NOMO-1 (cell line): ENCODE measurements around the gene FARP2.
A peak's percentile ranks its signal among the peaks of the same experiment; 100 is the strongest.
"Not testable (repeated sequence)": the region's sequence is repeated elsewhere in the genome, so short reads cannot be mapped to it uniquely, and the experiment has no call there.

ENCODE experiments used
- DNase-seq, 2 experiments: peaks; one replicate each; lab custom pipeline; 2025; ENCODE audit not compliant: unreplicated experiment in 2 of 2; lab: John Stamatoyannopoulos, UW

The FARP2 gene

GRCh38 chr2:241500016-241500415, 143.9 kb downstream of the FARP2 start:
- DNase-seq, result no peak

DNA sequence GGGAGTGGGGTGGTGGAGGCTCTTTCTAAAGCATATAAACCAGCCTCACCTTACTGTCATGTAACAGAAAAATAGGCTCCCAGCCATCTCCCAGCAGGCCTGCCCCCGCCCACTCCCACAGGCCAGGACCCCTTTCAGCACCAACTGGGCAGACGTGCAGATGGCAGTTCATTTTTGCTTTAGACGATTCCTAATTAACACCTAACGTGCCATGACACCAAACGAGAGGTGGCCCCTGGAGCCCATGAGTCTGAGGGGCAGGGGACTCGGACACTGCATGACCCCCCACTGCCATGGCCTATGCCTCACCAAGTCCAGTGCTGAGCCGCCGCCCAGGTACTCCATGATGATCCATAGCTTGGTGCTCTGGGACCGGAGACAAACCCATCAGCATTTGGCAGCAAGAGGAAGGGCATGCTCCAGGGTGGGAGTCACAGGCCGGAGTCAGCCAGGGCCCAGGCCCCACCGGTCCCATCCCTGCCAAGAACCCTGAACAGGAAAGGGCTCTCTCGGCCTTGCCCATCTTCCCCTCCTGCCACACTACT, 144.4 kb downstream of the FARP2 start:
- no peak for DNase-seq

DNA sequence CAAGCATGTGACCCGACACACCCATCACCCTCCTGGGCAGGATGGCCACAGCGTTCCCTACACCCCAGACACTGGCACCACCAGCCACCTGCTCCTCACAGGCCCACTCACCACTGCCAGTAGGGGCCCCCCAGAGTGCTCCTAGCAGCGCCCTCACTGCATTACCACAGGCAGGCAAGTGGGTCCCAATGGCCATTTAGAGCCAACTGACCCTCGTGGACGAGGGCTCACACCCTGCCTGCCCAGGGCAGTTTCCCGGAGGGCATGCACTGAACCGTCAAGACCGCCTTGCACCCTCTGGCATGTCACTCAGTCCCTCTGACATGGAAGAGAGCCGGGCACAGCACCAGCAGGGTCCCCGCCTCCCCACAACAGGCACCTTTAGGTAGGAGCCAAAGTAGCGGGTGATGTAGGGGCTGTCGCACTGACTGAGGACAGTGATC, 145.0 kb downstream of the FARP2 start:
- DNase-seq, result no peak

GRCh38 chr2:241501551-241501950, 145.5 kb downstream of the FARP2 start:
- no peak for DNase-seq

DNA sequence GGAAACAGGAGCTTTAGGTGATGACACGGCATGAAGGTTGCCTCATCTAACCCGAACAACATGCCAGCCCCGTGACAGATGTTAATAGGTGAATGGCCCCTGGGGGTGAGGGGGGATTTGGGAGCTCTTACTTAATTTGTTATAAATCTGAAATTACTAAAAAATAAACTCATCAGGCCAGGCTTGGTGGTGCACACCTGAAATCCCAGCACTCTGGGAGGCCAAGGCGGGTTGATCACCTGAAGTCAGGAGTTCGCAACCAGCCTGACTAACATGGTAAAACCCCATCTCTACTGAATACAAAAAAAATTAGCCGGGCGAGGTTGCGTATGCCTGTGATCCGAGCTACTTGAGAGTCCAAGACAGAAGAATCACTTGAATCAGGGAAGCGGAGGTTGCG, 146.2 kb downstream of the FARP2 start:
- no peak for DNase-seq

DNA sequence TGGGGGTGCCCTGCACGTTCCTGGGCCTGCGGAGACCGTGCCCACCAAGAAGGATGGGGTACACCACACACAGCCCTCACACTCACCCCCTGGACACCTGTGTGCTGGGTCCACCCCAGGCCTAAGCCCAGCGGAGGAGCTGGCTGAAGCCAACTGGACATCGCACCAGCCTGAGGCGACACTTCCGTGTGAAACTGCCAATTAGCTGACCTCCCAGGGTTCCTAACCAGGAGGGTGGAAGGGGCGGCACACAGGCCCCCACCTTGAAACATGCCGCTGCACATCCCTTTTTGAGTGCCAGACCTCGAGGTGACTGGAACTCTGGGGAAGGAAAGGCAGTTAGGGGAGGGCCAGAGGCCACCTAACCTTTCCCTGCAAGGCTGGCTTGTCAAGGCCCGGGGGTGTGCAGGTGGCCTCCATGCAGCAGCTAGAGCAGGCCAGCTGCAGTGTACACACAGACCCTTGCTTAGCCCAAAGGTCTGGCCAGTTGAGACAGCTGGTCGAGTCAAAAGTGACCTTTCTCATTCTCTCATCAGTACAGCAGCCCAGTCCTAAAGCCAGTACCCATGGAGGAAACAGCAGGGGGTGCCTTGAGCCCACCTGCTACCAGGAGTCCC, 147.8 kb downstream of the FARP2 start:
- no peak for DNase-seq

DNA sequence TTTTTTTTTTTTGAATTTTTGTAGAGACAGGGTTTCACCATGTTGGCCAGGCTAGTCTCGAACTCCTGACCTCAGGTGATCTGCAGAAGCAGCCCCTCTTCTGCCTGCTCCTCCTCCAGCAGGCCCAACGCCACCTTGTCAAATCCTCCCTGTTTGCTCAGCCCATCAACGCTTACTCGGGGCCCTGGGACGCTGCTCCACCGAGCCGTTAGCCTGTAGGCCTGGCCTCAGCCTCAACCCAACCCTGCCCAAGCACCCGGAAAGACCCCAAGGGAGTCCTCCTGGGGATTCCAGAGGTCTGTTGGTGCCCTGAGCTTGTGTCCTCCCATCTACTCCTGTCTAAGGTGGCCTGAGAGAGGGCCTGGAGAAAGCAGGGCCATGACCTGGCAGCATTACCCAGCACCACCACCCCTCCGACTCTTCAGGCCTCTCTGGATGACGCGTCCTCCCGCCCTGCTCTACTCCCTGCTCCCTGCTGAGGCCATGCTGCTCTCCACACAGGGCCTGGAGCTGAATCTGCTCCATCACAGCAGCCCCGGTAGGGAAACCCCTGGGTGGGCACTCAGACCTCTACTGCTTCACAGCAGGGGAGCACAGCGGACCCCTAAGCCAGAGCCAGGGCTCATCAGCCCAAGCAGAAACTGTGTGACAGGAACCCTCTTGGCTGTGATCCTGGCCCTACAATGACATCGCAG, 149.1 kb downstream of the FARP2 start:
- no peak for DNase-seq

- no peak for DNase-seq
Measured at GRCh38 chr2:241505781-241506201, 149.7 kb downstream of the FARP2 start.

GRCh38 chr2:241506317-241506716, 150.2 kb downstream of the FARP2 start:
- DNase-seq, result not testable (repeated sequence)

GRCh38 chr2:241506793-241507429, 150.8 kb downstream of the FARP2 start:
- DNase-seq, result no peak

DNA sequence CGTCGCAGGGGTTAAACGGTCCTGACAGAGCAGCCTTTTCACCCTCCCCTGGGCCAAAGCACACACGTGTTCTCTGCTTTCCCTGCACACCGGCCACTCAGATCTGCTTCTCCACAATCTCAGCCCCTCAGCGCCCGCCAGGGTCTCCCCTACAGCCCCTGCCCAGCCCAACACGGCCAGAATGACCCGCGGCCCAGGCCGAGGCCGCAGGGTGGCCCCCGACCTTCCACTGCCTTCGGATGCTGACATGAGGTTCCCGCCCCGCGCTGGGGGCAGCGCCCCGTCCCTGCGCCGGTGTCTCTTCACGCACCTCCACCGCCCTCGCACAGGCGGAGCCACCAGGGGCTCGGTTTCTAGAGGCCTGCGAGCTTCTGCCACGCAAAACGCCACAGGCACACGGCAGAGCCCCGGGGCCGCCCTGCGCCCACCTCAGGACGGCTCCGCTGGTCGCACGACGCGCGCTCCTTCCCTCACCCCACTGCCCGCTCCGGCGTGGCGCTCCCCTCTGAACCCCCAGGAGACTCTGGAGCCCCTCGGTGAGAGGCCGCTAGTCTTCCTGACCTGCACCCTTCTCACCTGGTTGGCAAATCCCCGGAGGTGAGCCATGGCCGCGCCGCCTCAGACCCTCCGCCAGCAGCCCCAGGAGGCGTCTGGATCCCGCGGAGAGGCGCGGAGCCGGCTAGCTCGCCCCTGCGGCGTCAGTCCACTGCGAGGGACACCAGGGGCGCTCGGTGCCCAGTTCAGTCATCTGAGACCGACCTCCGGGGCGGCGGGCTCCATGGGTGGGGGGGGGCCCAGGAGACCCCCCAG, 151.6 kb downstream of the FARP2 start:
- peak in 1 of 2 experiments; percentile 19 for DNase-seq

DNA sequence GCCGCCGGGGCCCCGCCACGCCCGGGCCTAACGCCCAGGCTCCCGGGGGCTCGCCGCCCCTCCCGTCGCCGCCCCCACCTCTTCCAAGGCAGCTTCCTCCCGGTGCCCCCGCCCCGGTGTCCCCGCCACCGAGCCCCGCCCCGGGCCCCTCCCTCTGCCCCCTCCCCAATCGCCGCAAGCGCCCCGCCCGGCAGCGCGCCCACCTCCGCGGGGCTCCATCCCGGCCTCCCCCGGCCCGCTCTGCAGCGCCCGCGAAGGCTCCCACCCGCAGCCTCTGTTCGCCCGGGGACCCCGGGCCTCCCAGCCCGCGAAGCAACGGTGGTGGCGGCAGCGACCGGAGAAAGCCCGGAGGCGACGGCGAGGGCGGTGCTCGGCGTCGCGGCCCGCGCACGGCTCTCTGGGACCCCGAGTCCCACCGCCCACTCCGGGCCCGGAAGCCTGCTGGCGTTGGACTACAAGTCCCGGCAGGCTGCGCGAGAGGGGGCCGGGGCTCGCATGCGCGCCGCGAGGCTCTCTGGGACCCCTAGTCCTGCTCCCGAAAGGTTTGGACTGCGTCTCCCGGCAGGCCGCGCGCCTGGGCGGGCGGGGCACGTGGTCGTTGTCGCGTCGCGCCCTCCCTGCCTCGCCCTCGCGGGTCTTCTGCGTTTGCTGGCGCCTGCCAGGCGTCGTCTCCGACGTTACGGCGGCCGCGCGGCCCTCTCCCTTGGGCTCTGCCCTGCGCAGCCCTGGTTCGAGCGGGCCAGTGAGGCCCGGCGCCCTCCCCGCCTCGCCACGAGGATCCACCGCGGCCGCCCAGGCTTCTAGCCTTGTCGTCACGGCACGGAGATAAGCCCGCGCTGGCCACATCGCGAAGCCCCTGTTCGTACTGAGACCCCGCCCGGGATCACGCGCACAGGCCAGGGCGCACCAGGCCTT, 152.4 kb downstream of the FARP2 start, which contains the start of gene STK25:
STK25 (minus strand) TSS at position 345 of the 915 bp plus-strand sequence. CDS start 549 bp downstream, outside the sequence.
- peak; percentile 95 to 97 for DNase-seq

GRCh38 chr2:241509155-241509784, 153.2 kb downstream of the FARP2 start:
- DNase-seq, result no peak

- no peak for DNase-seq
Measured at GRCh38 chr2:241511091-241511741, 155.1 kb downstream of the FARP2 start.

DNA sequence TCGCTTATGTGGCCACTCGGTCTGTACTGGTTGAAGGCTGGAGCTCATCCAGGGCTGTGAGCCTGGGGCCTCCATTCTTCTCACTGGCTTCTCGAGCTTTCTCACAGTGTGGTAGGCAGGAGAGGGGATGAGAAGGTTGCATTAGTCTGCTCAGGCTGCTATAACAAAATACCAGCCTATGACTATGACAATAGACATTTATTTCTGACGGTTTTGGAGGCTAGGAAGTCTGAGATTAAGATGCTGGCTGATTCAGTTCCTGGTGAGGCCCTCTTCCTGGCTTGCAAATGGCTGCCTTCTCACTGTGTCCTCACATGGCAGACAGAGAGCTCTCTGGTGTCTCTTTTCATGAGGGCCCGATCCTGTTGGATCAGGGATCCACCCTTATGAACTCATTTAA, 158.5 kb downstream of the FARP2 start:
- DNase-seq, result no peak

DNA sequence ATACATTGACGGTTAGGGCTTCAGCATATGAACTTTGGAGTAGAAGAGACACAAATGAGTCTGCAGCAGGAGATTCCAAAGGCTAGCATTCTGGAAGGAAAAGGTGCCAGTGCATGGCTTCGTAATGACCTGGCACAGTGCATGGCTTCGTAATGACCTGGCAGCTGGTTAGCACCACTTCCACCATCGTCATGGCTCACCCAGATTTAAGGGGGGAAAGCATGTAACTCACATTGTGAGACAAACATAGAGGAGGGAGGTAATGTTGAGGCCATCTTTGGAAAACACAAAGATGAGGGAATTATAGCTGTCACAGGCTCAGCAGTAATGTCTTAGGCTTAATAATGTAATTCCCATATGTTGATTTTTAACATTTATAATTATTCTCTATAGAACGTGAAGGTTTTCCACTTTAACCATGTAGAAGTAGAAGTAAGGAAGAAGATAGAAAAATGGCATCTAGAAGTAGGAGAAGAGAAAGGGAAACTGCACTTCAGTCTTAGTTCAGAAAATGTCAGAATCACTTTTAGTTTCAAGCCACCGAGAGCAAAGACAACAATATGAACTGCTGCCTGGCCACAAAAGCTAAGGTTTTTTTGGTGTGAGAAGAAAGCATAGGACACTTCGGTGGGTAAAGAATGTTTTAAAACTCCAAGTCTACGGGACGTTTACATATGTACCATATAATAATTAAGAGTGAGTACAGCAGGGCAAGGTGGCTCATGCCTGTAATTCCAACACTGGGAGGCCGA, 159.1 kb downstream of the FARP2 start:
- DNase-seq, result peak in 1 of 2 experiments; percentile 22

DNA sequence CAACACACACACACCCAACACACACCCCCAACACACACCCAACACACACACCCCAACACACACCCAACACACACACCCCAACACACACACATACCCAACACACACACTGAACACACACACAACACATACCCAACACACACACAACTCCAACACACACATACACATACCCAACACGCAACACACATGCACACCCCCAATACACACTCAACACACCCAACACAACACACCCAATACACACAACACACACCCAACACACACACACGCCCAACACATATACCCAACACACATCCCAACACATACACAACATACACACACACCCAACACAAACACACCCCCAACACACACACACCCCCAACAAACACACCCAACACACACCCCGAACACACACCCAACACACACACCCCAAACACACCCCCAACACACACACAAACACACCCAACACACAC, 160.5 kb downstream of the FARP2 start:
- DNase-seq, result no peak

- DNase-seq, result no peak
Measured at GRCh38 chr2:241517297-241517696, 161.2 kb downstream of the FARP2 start.
